HepG2 (cell line): Measurements from ENCODE around the gene KRTAP2-3. TPM values are rescaled to one million over a fixed set of nuclear protein-coding genes. Genes with fewer than 3 reads are reported as not detected.

Source experiments
- ARID3A ChIP-seq: IDR thresholded peaks from 2 replicates; pipeline ENCODE4 v1.6.1; 2012; ENCODE audit warnings: low read depth, low read length, improper control_type of control experiment
- ATF2 ChIP-seq: sonication (generic); formaldehyde crosslinking; IDR thresholded peaks from 2 replicates; pipeline ENCODE4 v1.4.0; 2020; ENCODE audit warnings: missing genetic modification reagents
- BRD4 ChIP-seq: sonication (generic); formaldehyde crosslinking; IDR thresholded peaks from 2 replicates; pipeline ENCODE4 v1.4.0; 2020; ENCODE audit warnings: missing genetic modification reagents
- FOXP4 ChIP-seq: sonication (generic); formaldehyde crosslinking; IDR thresholded peaks from 2 replicates; pipeline ENCODE4 v1.4.0; 2020; ENCODE audit warnings: missing genetic modification reagents
- GATA4 ChIP-seq: sonication (generic); IDR thresholded peaks from 2 replicates; pipeline ENCODE4 v1.6.1; 2016; ENCODE audit warnings: antibody characterized with exemption, low read depth, borderline replicate concordance
- HHEX ChIP-seq: IDR thresholded peaks from 2 replicates; pipeline ENCODE4 v1.6.1; 2016; ENCODE audit warnings: control low read depth
- MATR3 ChIP-seq: sonication (generic); formaldehyde crosslinking; IDR thresholded peaks from 2 replicates; pipeline ENCODE4 v1.4.0; 2020; ENCODE audit warnings: missing genetic modification reagents
- MIXL1 ChIP-seq: IDR thresholded peaks from 2 replicates; pipeline ENCODE4 v1.6.1; 2016
- MTA3 ChIP-seq: sonication (generic); formaldehyde crosslinking; IDR thresholded peaks from 2 replicates; pipeline ENCODE4 v1.4.0; 2020; ENCODE audit warnings: missing genetic modification reagents
- NONO ChIP-seq, 2 experiments: fragments of 450-650 bp in 1 of 2; sonication (generic) in 1 of 2; formaldehyde crosslinking in 1 of 2; IDR thresholded peaks in 1 of 2; conservative IDR thresholded peaks in 1 of 2; 2 replicates each; pipeline versions ENCODE4 v1.6.1 to v1.8.0; 2017 to 2022; ENCODE audit warnings: mild to moderate bottlenecking in 1 of 2, missing genetic modification reagents in 1 of 2, moderate library complexity in 1 of 2
- PHF21A ChIP-seq: sonication (generic); formaldehyde crosslinking; IDR thresholded peaks from 2 replicates; pipeline ENCODE4 v1.5.0; 2020; ENCODE audit warnings: mild to moderate bottlenecking, missing genetic modification reagents
- SKI ChIP-seq: fragments of 450-650 bp; IDR thresholded peaks from one replicate; pipeline ENCODE4 v1.6.1; 2018; ENCODE audit warnings: mild to moderate bottlenecking; ENCODE audit not compliant: partially characterized antibody
- SMC3 ChIP-seq: IDR thresholded peaks from 2 replicates; pipeline ENCODE4 v1.6.1; 2011; ENCODE audit warnings: low read length, improper control_type of control experiment
- ZBTB25 ChIP-seq: IDR thresholded peaks from 2 replicates; pipeline ENCODE4 v1.6.1; 2018; ENCODE audit warnings: missing genetic modification reagents
- ZMYM4 ChIP-seq: sonication (generic); formaldehyde crosslinking; IDR thresholded peaks from 2 replicates; pipeline ENCODE4 v1.8.1; 2023; ENCODE audit warnings: mild to moderate bottlenecking, missing genetic modification reagents
- ZNF160 ChIP-seq: sonication (generic); formaldehyde crosslinking; IDR thresholded peaks from 2 replicates; pipeline ENCODE4 v1.8.0; 2022; ENCODE audit warnings: mild to moderate bottlenecking, inconsistent platforms, missing genetic modification reagents
- ZNF205 ChIP-seq: IDR thresholded peaks from 2 replicates; pipeline ENCODE4 v1.6.1; 2018; ENCODE audit warnings: missing biosample characterization, missing genetic modification reagents
- ZNF331 ChIP-seq: sonication (generic); formaldehyde crosslinking; IDR thresholded peaks from 2 replicates; pipeline ENCODE4 v1.4.0; 2020; ENCODE audit warnings: missing genetic modification reagents
- ZNF441 ChIP-seq: sonication (generic); formaldehyde crosslinking; IDR thresholded peaks from 2 replicates; pipeline ENCODE4 v1.7.0; 2021; ENCODE audit warnings: missing genetic modification reagents, borderline replicate concordance
- ZNF501 ChIP-seq: sonication (generic); formaldehyde crosslinking; IDR thresholded peaks from 2 replicates; pipeline ENCODE4 v1.5.1; 2020; ENCODE audit warnings: mild to moderate bottlenecking, moderate library complexity, missing genetic modification reagents
- ZNF543 ChIP-seq: sonication (generic); formaldehyde crosslinking; IDR thresholded peaks from 2 replicates; pipeline ENCODE4 v1.4.0; 2020; ENCODE audit warnings: mild to moderate bottlenecking, missing genetic modification reagents
- ZNF710 ChIP-seq: sonication (generic); formaldehyde crosslinking; IDR thresholded peaks from 2 replicates; pipeline ENCODE4 v1.5.0; 2020; ENCODE audit warnings: mild to moderate bottlenecking, missing genetic modification reagents, borderline replicate concordance
- ZNF724P ChIP-seq: sonication (generic); formaldehyde crosslinking; IDR thresholded peaks from 2 replicates; pipeline ENCODE4 v1.8.0; 2022; ENCODE audit warnings: missing genetic modification reagents, borderline replicate concordance
- ZNF777 ChIP-seq: sonication (generic); formaldehyde crosslinking; IDR thresholded peaks from 2 replicates; pipeline ENCODE4 v1.4.0; 2020; ENCODE audit warnings: missing genetic modification reagents
- polyA plus RNA-seq, 8 experiments: library from polyadenylated mRNA; depleted of rRNA in 3 of 8; stranded (reverse) in 7 of 8; unstranded in 1 of 8; fragments of >200 nt; fragmentation: Illumina TruSeq in 4 of 8; extraction: Trizol in 4 of 8; gene quantifications; 2 replicates each; pipeline versions ENCODE4 v1.2.1 to v1.2.3, GENCODE V29; 2011 to 2016; ENCODE audit warnings: low read depth in 4 of 8, missing spikeins in 1 of 8, mixed read lengths in 1 of 8; ENCODE audit not compliant: insufficient read depth in 1 of 8
- total RNA-seq, 5 experiments: library from RNA; depleted of rRNA; stranded (reverse); fragments of >200 nt; fragmentation: Illumina TruSeq; extraction: Trizol; gene quantifications; 2 replicates each; pipeline ENCODE4 v1.2.3, GENCODE V29; 2016; ENCODE audit warnings: low read depth in 1 of 5

KRTAP2-3 gene
- total and polyA plus RNA-seq, 2 of the 13 experiments (the other 11 are each of a cell fraction or from before 2014, with no cell fraction given), result 0.25 TPM; not detected in 1

GRCh38 chr17:41009301-41009760 lies 50.6 kb downstream of the KRTAP2-3 start (continued):
- TF ChIP-seq ZMYM4 (CRISPR knock-in tag) (peak; percentile 41; the same call in 1 of the 2 replicates), ZNF441 (CRISPR knock-in tag) (no peak), MIXL1 (CRISPR knock-in tag) (peak; percentile 98), ARID3A (peak; percentile 97), FOXP4 (CRISPR knock-in tag) (peak; percentile 96), SMC3 (0 out of 2 replicates have a peak, but pooled peaks have one; percentile 12), GATA4 (peak; percentile 93), BRD4 (CRISPR knock-in tag) (no peak), ZBTB25 (CRISPR knock-in tag) (peak; percentile 80), HHEX (CRISPR knock-in tag) (peak; percentile 91), PHF21A (CRISPR knock-in tag) (peak; percentile 51; the same call in 1 of the 2 replicates), ZNF331 (CRISPR knock-in tag) (peak; percentile 38; the same call in 1 of the 2 replicates), ZNF543 (CRISPR knock-in tag) (no peak), ZNF710 (CRISPR knock-in tag) (peak; percentile 50; the same call in 1 of the 2 replicates), ZNF501 (no peak), ATF2 (peak; percentile 67; the same call in 1 of the 2 replicates), ZNF205 (CRISPR knock-in tag) (no peak), ZNF777 (CRISPR knock-in tag) (0 out of 2 replicates have a peak, but pooled peaks have one; percentile 27), MATR3 (no peak), ZNF724P (no peak), NONO (IDR thresholded peaks at IDR 0.05) (no peak), NONO (CRISPR knock-in tag; conservative IDR thresholded peaks at IDR 0.05) (0 out of 2 replicates have a peak, but pooled peaks have one; percentile 12), ZNF160 (CRISPR knock-in tag) (no peak), SKI (peak; percentile 20), MTA3 (no peak)
